ENCODE results near the gene GATA6. TPM values are rescaled to one million over a fixed set of nuclear protein-coding genes. Genes with fewer than 3 reads are reported as not detected.

The GATA6 gene
- total RNA-seq, 1 donor from 2014 or later: 2.5 TPM

GRCh38 chr18:22229456-22230124 lies 60.2 kb downstream of the GATA6 start:
- DNase-seq (ENCODE audit: low read depth): no peak
- no peak for TF ChIP-seq CTCF (IDR thresholded peaks at IDR 0.05; ENCODE audit: insufficient read depth, low read length, poor library complexity, severe bottlenecking)
- H3K4me3 ChIP-seq (ENCODE audit: low read depth, low read length): no peak overlapping the region
- H3K27me3 ChIP-seq (ENCODE audit: control insufficient read depth, insufficient read depth, low read length): peaks cover 3% of the 10 kb centered on the region
- H3K36me3 ChIP-seq (ENCODE audit: control insufficient read depth, insufficient read depth, low read length): no peaks in the 10 kb centered on the region

- DNase-seq (ENCODE audit: low read depth): peak; percentile 57
- Histone ChIP-seq H3K36me3 (ENCODE audit: control insufficient read depth, insufficient read depth, low read length) (no peaks in the 10 kb centered on the region), H3K4me3 (ENCODE audit: low read depth, low read length) (no peak overlapping the region), H3K27me3 (ENCODE audit: control insufficient read depth, insufficient read depth, low read length) (peaks cover 3% of the 10 kb centered on the region)
- TF ChIP-seq CTCF (IDR thresholded peaks at IDR 0.05; ENCODE audit: insufficient read depth, low read length, poor library complexity, severe bottlenecking): no peak
Observed at GRCh38 chr18:22230471-22230945, 61.1 kb downstream of the GATA6 start.

- TF ChIP-seq CTCF (IDR thresholded peaks at IDR 0.05; ENCODE audit: insufficient read depth, low read length, poor library complexity, severe bottlenecking): no peak
Observed at GRCh38 chr18:22233266-22233665, 63.9 kb downstream of the GATA6 start.

GRCh38 chr18:22238036-22238435 lies 68.6 kb downstream of the GATA6 start:
- H3K4me3 ChIP-seq (ENCODE audit: low read depth, low read length): no peak overlapping the region
- DNase-seq (ENCODE audit: low read depth): no peak
- H3K27me3 ChIP-seq (ENCODE audit: control insufficient read depth, insufficient read depth, low read length): peaks cover 3% of the 10 kb centered on the region
- H3K36me3 ChIP-seq (ENCODE audit: control insufficient read depth, insufficient read depth, low read length): no peaks in the 10 kb centered on the region
- no peak for TF ChIP-seq CTCF (IDR thresholded peaks at IDR 0.05; ENCODE audit: insufficient read depth, low read length, poor library complexity, severe bottlenecking)

More at GRCh38 chr18:22233266-22233665, 63.9 kb downstream of the GATA6 start:
- H3K4me3 ChIP-seq (ENCODE audit: low read depth, low read length): no peak overlapping the region
- no peaks in the 10 kb centered on the region for H3K36me3 ChIP-seq (ENCODE audit: control insufficient read depth, insufficient read depth, low read length)
- H3K27me3 ChIP-seq (ENCODE audit: control insufficient read depth, insufficient read depth, low read length): peaks cover 3% of the 10 kb centered on the region
- DNase-seq (ENCODE audit: low read depth): no peak

- H3K27me3 ChIP-seq (ENCODE audit: control insufficient read depth, insufficient read depth, low read length): no peaks in the 10 kb centered on the region
- no peak for TF ChIP-seq CTCF (IDR thresholded peaks at IDR 0.05; ENCODE audit: insufficient read depth, low read length, poor library complexity, severe bottlenecking)
- H3K36me3 ChIP-seq (ENCODE audit: control insufficient read depth, insufficient read depth, low read length): no peaks in the 10 kb centered on the region
- no peak overlapping the region for H3K4me3 ChIP-seq (ENCODE audit: low read depth, low read length)
- no peak for DNase-seq (ENCODE audit: low read depth)
Observed at GRCh38 chr18:22238681-22239080, 69.3 kb downstream of the GATA6 start.

- Histone ChIP-seq H3K36me3 (ENCODE audit: control insufficient read depth, insufficient read depth, low read length) (no peaks in the 10 kb centered on the region), H3K27me3 (ENCODE audit: control insufficient read depth, insufficient read depth, low read length) (peaks cover 2% of the 10 kb centered on the region), H3K4me3 (ENCODE audit: low read depth, low read length) (no peak overlapping the region)
- DNase-seq (ENCODE audit: low read depth): no peak
- no peak for TF ChIP-seq CTCF (IDR thresholded peaks at IDR 0.05; ENCODE audit: insufficient read depth, low read length, poor library complexity, severe bottlenecking)
Observed at GRCh38 chr18:22241921-22242361, 72.6 kb downstream of the GATA6 start.

Data from kidney epithelial cell (primary cell).